IMR-90 (cell line): ENCODE measurements around the gene SEMA6C. TPM values are rescaled to one million over a fixed set of nuclear protein-coding genes. Genes with fewer than 3 reads are reported as not detected.

ENCODE experiments used
- ATAC-seq: fragments of 200-7000 bp; cut with Tn5 transposase; 2 replicates; pipeline ENCODE4 v1.9.1; 2020; ENCODE audit warnings: low read depth, mild to moderate bottlenecking, moderate library complexity
- BruUV-seq: library from RNA; stranded (reverse); fragments of 400-500 nt; replicated peaks from 2 replicates; lab custom pipeline; 2021; lab: Mats Ljungman, UMichigan
- CTCF ChIA-PET: fragments of 300-600 bp; formaldehyde crosslinking; extraction: SDS; loops from one replicate; lab custom pipeline; 2021; ENCODE audit warnings: antibody characterized with exemption; lab: Yijun Ruan, JAX
- POLR2A ChIA-PET: fragments of 300-600 bp; sonication (Branson Sonifier 250); formaldehyde crosslinking; loops from one replicate; lab custom pipeline; 2022; ENCODE audit warnings: antibody characterized with exemption; ENCODE audit not compliant: unreplicated experiment; lab: Charles Lee
- DNase-seq: peaks from one replicate; pipeline ENCODE4 v3.0.0; 2013
- H2AFZ ChIP-seq: replicated peaks from 2 replicates; pipeline ENCODE3; 2013; ENCODE audit warnings: low read length, mild to moderate bottlenecking; ENCODE audit not compliant: poor library complexity
- H2AK5ac ChIP-seq: 2 replicates; pipeline ENCODE4 v1.6.1; 2013; ENCODE audit warnings: low read depth, low read length, inconsistent platforms
- H2AK9ac ChIP-seq: replicated peaks from 2 replicates; pipeline ENCODE3; 2013; ENCODE audit warnings: mild to moderate bottlenecking, low read depth, low read length, moderate library complexity; ENCODE audit not compliant: poor library complexity
- H2BK120ac ChIP-seq: 2 replicates; pipeline ENCODE4 v1.6.1; 2013; ENCODE audit warnings: low read depth, low read length, inconsistent platforms
- H2BK15ac ChIP-seq: 3 replicates; pipeline ENCODE4 v1.6.1; 2013; ENCODE audit warnings: low read depth, low read length, inconsistent platforms
- H2BK20ac ChIP-seq: 2 replicates; pipeline ENCODE4 v1.6.1; 2013; ENCODE audit warnings: low read depth, mild to moderate bottlenecking, inconsistent platforms, low read length, moderate library complexity
- H2BK5ac ChIP-seq: 2 replicates; pipeline ENCODE4 v1.6.1; 2013; ENCODE audit warnings: mild to moderate bottlenecking, low read depth, low read length, inconsistent platforms; ENCODE audit not compliant: poor library complexity, severe bottlenecking
- H3K14ac ChIP-seq: replicated peaks from 2 replicates; pipeline ENCODE4 v1.6.1; 2013; ENCODE audit warnings: low read depth, low read length, inconsistent platforms
- H3K18ac ChIP-seq: 2 replicates; pipeline ENCODE4 v1.6.1; 2013; ENCODE audit warnings: low read depth, low read length, control low read depth
- H3K23ac ChIP-seq: 2 replicates; pipeline ENCODE4 v1.6.1; 2013; ENCODE audit warnings: low read depth, low read length, inconsistent platforms
- H3K27ac ChIP-seq: 2 replicates; pipeline ENCODE4 v1.5.1; 2013; ENCODE audit warnings: mild to moderate bottlenecking, control low read depth, low read length; ENCODE audit not compliant: insufficient read depth
- H3K27me3 ChIP-seq: 2 replicates; pipeline ENCODE4 v1.6.1; 2013; ENCODE audit warnings: low read length; ENCODE audit not compliant: control insufficient read depth, insufficient read depth
- H3K36me3 ChIP-seq: 2 replicates; pipeline ENCODE4 v1.6.1; 2013; ENCODE audit warnings: low read length, mixed read lengths; ENCODE audit not compliant: control insufficient read depth, insufficient read depth
- H3K4ac ChIP-seq: 2 replicates; pipeline ENCODE4 v1.6.1; 2013; ENCODE audit warnings: low read depth, low read length, inconsistent platforms
- H3K4me1 ChIP-seq: 2 replicates; pipeline ENCODE4 v1.6.1; 2013; ENCODE audit warnings: low read length, mixed read lengths; ENCODE audit not compliant: control insufficient read depth, insufficient read depth
- H3K4me2 ChIP-seq: 2 replicates; pipeline ENCODE4 v1.6.1; 2013; ENCODE audit warnings: low read depth, mild to moderate bottlenecking, control low read depth, low read length, moderate library complexity
- H3K4me3 ChIP-seq: 2 replicates; pipeline ENCODE4 v1.5.1; 2013; ENCODE audit warnings: low read depth, mild to moderate bottlenecking, control low read depth, low read length, moderate library complexity; ENCODE audit not compliant: insufficient read depth
- H3K56ac ChIP-seq: 2 replicates; pipeline ENCODE4 v1.6.1; 2013; ENCODE audit warnings: low read length, inconsistent platforms; ENCODE audit not compliant: insufficient read depth; ENCODE audit errors: extremely low read depth
- H3K79me1 ChIP-seq, 2 experiments: 2 replicates each; pipeline ENCODE4 v1.6.1; 2013; ENCODE audit warnings: low read length in 2 of 2, inconsistent platforms in 1 of 2, low read depth in 1 of 2
- H3K9ac ChIP-seq: 2 replicates; pipeline ENCODE4 v1.6.1; 2013; ENCODE audit warnings: low read depth, low read length, control low read depth
- H3K9me1 ChIP-seq: 2 replicates; pipeline ENCODE4 v1.6.1; 2013; ENCODE audit warnings: low read length, inconsistent platforms; ENCODE audit not compliant: insufficient read depth
- H3K9me3 ChIP-seq: 2 replicates; pipeline ENCODE4 v1.6.1; 2013; ENCODE audit warnings: low read length; ENCODE audit not compliant: control insufficient read depth, insufficient read depth
- H4K20me1 ChIP-seq: 2 replicates; pipeline ENCODE4 v1.6.1; 2013; ENCODE audit warnings: low read length, inconsistent platforms; ENCODE audit not compliant: insufficient read depth
- H4K5ac ChIP-seq: 2 replicates; pipeline ENCODE4 v1.6.1; 2013; ENCODE audit warnings: mild to moderate bottlenecking, low read depth, low read length, control low read depth
- H4K8ac ChIP-seq, 2 experiments: 2 replicates each; pipeline ENCODE4 v1.6.1; 2013; ENCODE audit warnings: low read depth in 2 of 2, low read length in 2 of 2, control low read depth in 1 of 2, inconsistent platforms in 1 of 2
- H4K91ac ChIP-seq: 2 replicates; pipeline ENCODE4 v1.6.1; 2013; ENCODE audit warnings: low read depth, low read length, inconsistent platforms; ENCODE audit not compliant: insufficient read depth
- BHLHE40 ChIP-seq: fragments of 150-350 bp; IDR thresholded peaks from 2 replicates; pipeline ENCODE4 v1.6.1; 2016; ENCODE audit warnings: mild to moderate bottlenecking, low read depth, low read length
- CEBPB ChIP-seq: IDR thresholded peaks from 2 replicates; pipeline ENCODE4 v1.6.1; 2012; ENCODE audit warnings: low read depth, low read length, improper control_type of control experiment
- CHD1 ChIP-seq: IDR thresholded peaks from 2 replicates; pipeline ENCODE4 v1.6.1; 2012; ENCODE audit warnings: low read depth, low read length, improper control_type of control experiment
- CTCF ChIP-seq: conservative IDR thresholded peaks from 2 replicates; pipeline ENCODE4 v1.5.1; 2012; ENCODE audit warnings: mild to moderate bottlenecking, low read depth, low read length, improper control_type of control experiment
- ELK1 ChIP-seq: fragments of 150-350 bp; IDR thresholded peaks from 2 replicates; pipeline ENCODE4 v1.6.1; 2016; ENCODE audit warnings: low read depth, mild to moderate bottlenecking, low read length, moderate library complexity, borderline replicate concordance
- MAFK ChIP-seq: IDR thresholded peaks from 2 replicates; pipeline ENCODE4 v1.6.1; 2012; ENCODE audit warnings: low read depth, low read length, improper control_type of control experiment
- MAZ ChIP-seq: IDR thresholded peaks from 2 replicates; pipeline ENCODE4 v1.6.1; 2012; ENCODE audit warnings: low read depth, mild to moderate bottlenecking, low read length, improper control_type of control experiment, moderate library complexity, borderline replicate concordance
- MXI1 ChIP-seq: IDR thresholded peaks from 2 replicates; pipeline ENCODE4 v1.6.1; 2012; ENCODE audit warnings: low read depth, mild to moderate bottlenecking, low read length, moderate library complexity, borderline replicate concordance
- NFE2L2 ChIP-seq: fragments of 150-350 bp; IDR thresholded peaks from 2 replicates; pipeline ENCODE4 v1.6.1; 2016; ENCODE audit warnings: low read depth, mild to moderate bottlenecking, low read length
- POLR2A ChIP-seq: IDR thresholded peaks from 2 replicates; pipeline ENCODE4 v1.6.1; 2012; ENCODE audit warnings: mild to moderate bottlenecking, low read depth, low read length
- RCOR1 ChIP-seq: IDR thresholded peaks from 2 replicates; pipeline ENCODE4 v1.6.1; 2012; ENCODE audit warnings: mild to moderate bottlenecking, low read length, improper control_type of control experiment; ENCODE audit not compliant: insufficient replicate concordance
- SMC3 ChIP-seq: fragments of 150-350 bp; IDR thresholded peaks from 2 replicates; pipeline ENCODE4 v1.6.1; 2016; ENCODE audit warnings: low read depth, mild to moderate bottlenecking, antibody characterized with exemption, low read length, moderate library complexity
- USF2 ChIP-seq: fragments of 150-350 bp; IDR thresholded peaks from 2 replicates; pipeline ENCODE4 v1.6.1; 2017; ENCODE audit warnings: mild to moderate bottlenecking, antibody characterized with exemption, low read length, low read depth
- WGBS, 2 experiments: methylation state at CpG; one replicate each; pipeline versions ENCODE4 v1.1.5 to v1.1.7; 2013; ENCODE audit warnings: missing lambda C conversion rate in 2 of 2; ENCODE audit not compliant: insufficient read length in 1 of 2; ENCODE audit errors: extremely low coverage in 2 of 2; 5-methylcytosine and 5-hydroxymethylcytosine counted together
- dilution Hi-C: fragments of 300-500 bp; cut with HindIII; formaldehyde crosslinking; loops from one replicate; pipeline ENCODE4 v1.14.3; 2018; ENCODE audit warnings: low sequenced_read_pairs; ENCODE audit not compliant: unreplicated experiment
- in situ Hi-C: fragments of 300-500 bp; cut with MboI; formaldehyde crosslinking; loops from 3 replicates; pipeline ENCODE4 v1.14.3; 2019; ENCODE audit warnings: low sequenced_read_pairs, inconsistent platforms, mixed read lengths
- intact Hi-C: fragments of 100-400 bp; cut with micrococcal nuclease; formaldehyde crosslinking; loops from 2 replicates; pipeline ENCODE4 v1.10.0; 2022
- polyA plus RNA-seq, 3 experiments: library from polyadenylated mRNA; depleted of rRNA; stranded (reverse); fragments of >200 nt; gene quantifications; 2 replicates each; pipeline ENCODE4 v1.2.3, GENCODE V29; 2012; ENCODE audit warnings: low replicate concordance in 1 of 3
- total RNA-seq: library from RNA; depleted of rRNA; stranded (reverse); fragments of >200 nt; gene quantifications from 2 replicates; pipeline ENCODE4 v1.2.3, GENCODE V29; 2012

Gene SEMA6C
- total and polyA plus RNA-seq, 2 of the 4 experiments (the other 2 are of a cell fraction): 0.36 to 2.0 TPM

GRCh38 chr1:151158326-151158725 is 11.9 kb upstream of the SEMA6C start:
- Histone ChIP-seq H2BK120ac (no peak overlapping the region), H3K56ac (no peak overlapping the region), H2BK5ac (no peak overlapping the region), H3K9ac (no peak overlapping the region), H4K8ac (no peak overlapping the region), H2AK5ac (no peak overlapping the region), H3K9me1 (no peaks in the 10 kb centered on the region), H3K4me1 (no peaks in the 10 kb centered on the region), H3K4me3 (no peak overlapping the region), H3K4ac (no peak overlapping the region), H3K14ac (no peak overlapping the region), H3K18ac (no peak overlapping the region), H2AK9ac (no peak overlapping the region), H3K36me3 (peaks cover 40% of the 10 kb centered on the region), H3K23ac (no peak overlapping the region), H2BK15ac (no peak overlapping the region), H3K9me3 (no peaks in the 10 kb centered on the region), H3K4me2 (no peak overlapping the region), H4K20me1 (no peaks in the 10 kb centered on the region), H4K5ac (no peak overlapping the region), H4K91ac (no peak overlapping the region), H3K27me3 (no peaks in the 10 kb centered on the region), H3K79me1 (peaks cover 3 to 7% of the 10 kb centered on the region in 2 experiments; a peak in 1 of 4 replicates), H2AFZ (no peak overlapping the region), H3K27ac (no peak overlapping the region), H2BK20ac (no peak overlapping the region)
- POLR2A ChIA-PET: no interaction called here
- intact Hi-C loops: no loop called here
- ATAC-seq: no peak
- in situ Hi-C loops: loop anchor here (5.0 kb wide), 1 partner anchor 61 kb away; no protein-coding TSS in a partner anchor
- no peak for DNase-seq
- CTCF ChIA-PET: interaction anchor here (1.8 kb wide), 1 partner anchor 59 kb away, joined by 6 read pairs; no protein-coding TSS in a partner anchor
- 65% methylated on average over 2 of the region's 5 CpGs; no CpG with 5 or more reads in 1 of the 2 experiments for WGBS, 2 experiments
- no TSS peak for BruUV-seq
- dilution Hi-C loops: no loop called here
- no peak for TF ChIP-seq CHD1
- TF ChIP-seq SMC3: no peak
- TF ChIP-seq MXI1: no peak
- no peak for TF ChIP-seq ELK1
- TF ChIP-seq POLR2A: no peak
- no peak for TF ChIP-seq RCOR1
- TF ChIP-seq NFE2L2: no peak
- no peak for TF ChIP-seq MAZ
- no peak for TF ChIP-seq BHLHE40
- no peak for TF ChIP-seq MAFK
- TF ChIP-seq USF2: no peak
- TF ChIP-seq CEBPB: no peak
- no peak for TF ChIP-seq CTCF
